SU-DHL-6 (cell line): Measurements from ENCODE around the gene ANKRD13D.

Experiments used
- H2AFZ ChIP-seq: fragments of 200-600 bp; sonication (generic); 2 replicates; pipeline ENCODE4 v1.6.1; 2014; ENCODE audit warnings: low read depth, mild to moderate bottlenecking, moderate library complexity, mixed read lengths, antibody characterized with exemption, low read length; ENCODE audit not compliant: severe bottlenecking
- H3F3A ChIP-seq: fragments of 200-600 bp; shearing (Covaris generic); 2 replicates; pipeline ENCODE4 v1.6.0; 2016; ENCODE audit warnings: antibody characterized with exemption, mild to moderate bottlenecking; ENCODE audit not compliant: insufficient read depth
- H3K27ac ChIP-seq: fragments of 200-600 bp; sonication (generic); 2 replicates; pipeline ENCODE4 v1.5.1; 2016; ENCODE audit warnings: low read depth, mild to moderate bottlenecking, low read length, moderate library complexity, mixed read lengths
- H3K27me3 ChIP-seq: fragments of 200-600 bp; sonication (generic), shearing (Covaris generic); 2 replicates; pipeline ENCODE4 v1.6.0; 2014; ENCODE audit warnings: mild to moderate bottlenecking, low read length
- H3K36me3 ChIP-seq: fragments of 200-600 bp; sonication (generic); 2 replicates; pipeline ENCODE4 v1.6.1; 2014; ENCODE audit warnings: mild to moderate bottlenecking, low read length, mixed read lengths
- H3K4me2 ChIP-seq: fragments of 300-600, 200-600 bp; shearing (Covaris generic), sonication (generic); 2 replicates; pipeline ENCODE4 v1.6.0; 2014; ENCODE audit warnings: low read length, low read depth, mild to moderate bottlenecking; ENCODE audit not compliant: poor library complexity, severe bottlenecking
- H3K4me3 ChIP-seq: fragments of 200-600 bp; sonication (generic); 2 replicates; pipeline ENCODE4 v1.5.1; 2014; ENCODE audit warnings: antibody characterized with exemption, low read length, mild to moderate bottlenecking, mixed read lengths; ENCODE audit not compliant: insufficient read depth, poor library complexity, severe bottlenecking
- H3K79me2 ChIP-seq: fragments of 200-600 bp; sonication (generic); 2 replicates; pipeline ENCODE4 v1.6.1; 2014; ENCODE audit warnings: mild to moderate bottlenecking, low read length, moderate library complexity; ENCODE audit not compliant: insufficient read depth
- H3K9ac ChIP-seq: fragments of 200-600 bp; sonication (generic); 2 replicates; pipeline ENCODE4 v1.7.0; 2014; ENCODE audit warnings: mild to moderate bottlenecking, low read length
- H3K9me2 ChIP-seq: fragments of 200-600 bp; sonication (generic); replicated peaks from 2 replicates; pipeline ENCODE4 v1.6.1; 2014; ENCODE audit warnings: low read length; ENCODE audit not compliant: insufficient read depth
- H3K9me3 ChIP-seq: fragments of 200-600 bp; sonication (generic); 2 replicates; pipeline ENCODE4 v1.6.1; 2014; ENCODE audit warnings: low read length, mixed read lengths; ENCODE audit not compliant: insufficient read depth
- H4K20me1 ChIP-seq: fragments of 200-600 bp; sonication (generic); 2 replicates; pipeline ENCODE4 v1.6.1; 2014; ENCODE audit warnings: low read depth, mild to moderate bottlenecking, antibody characterized with exemption, low read length, moderate library complexity, mixed read lengths
- CTCF ChIP-seq: fragments of 200-600 bp; sonication (generic); IDR thresholded peaks from one replicate; pipeline ENCODE4 v1.5.1; 2017; ENCODE audit warnings: antibody characterized with exemption, mild to moderate bottlenecking, low read length, moderate library complexity; ENCODE audit not compliant: insufficient read depth, poor library complexity, severe bottlenecking
- EZH2phosphoT487 ChIP-seq: fragments of 200-600 bp; sonication (generic), shearing (Covaris generic); conservative IDR thresholded peaks from 2 replicates; pipeline ENCODE4 v1.6.1; 2018; ENCODE audit warnings: mild to moderate bottlenecking, antibody characterized with exemption, low read length, moderate library complexity, mixed read lengths

The ANKRD13D gene

DNA sequence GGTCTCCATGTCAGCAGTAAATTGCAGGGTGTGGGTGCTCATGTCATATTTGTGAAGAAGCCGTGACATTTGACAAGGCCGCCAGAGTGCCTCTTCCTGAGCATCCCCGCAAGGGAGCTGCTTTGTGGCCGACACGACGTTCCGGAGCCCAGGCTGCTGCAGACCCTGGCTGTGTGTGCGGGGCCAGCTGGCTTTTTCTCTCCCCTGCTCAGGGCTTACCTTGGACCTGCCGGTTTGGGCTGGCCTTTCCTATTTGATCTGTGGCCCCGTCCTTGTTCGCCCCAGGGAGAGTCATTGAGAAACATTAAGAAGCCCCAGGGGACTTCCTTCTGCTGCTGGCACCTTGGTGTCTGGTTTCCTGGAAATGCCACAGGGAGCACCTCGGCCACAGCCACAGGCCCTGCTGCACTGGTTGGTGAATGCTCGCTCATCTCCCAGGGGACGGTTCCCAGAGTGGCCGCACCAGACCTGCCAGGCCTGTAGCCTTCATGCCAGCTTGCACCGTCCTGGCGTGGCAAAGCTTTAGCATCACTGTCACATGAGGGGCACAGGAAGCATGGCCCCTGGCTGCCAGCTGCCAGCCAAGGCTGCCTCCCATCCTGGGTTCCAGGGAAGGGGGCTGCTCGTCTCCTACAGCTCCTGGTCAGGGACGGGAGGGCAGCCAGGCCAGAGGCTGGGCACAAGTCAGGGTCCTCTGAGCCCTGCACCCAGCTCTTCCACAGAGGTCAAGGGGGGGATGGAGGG, 17.4 kb upstream of the ANKRD13D start:
- H3F3A ChIP-seq = peaks cover 39% of the 10 kb centered on the region
- peaks cover 98% of the 10 kb centered on the region for H3K79me2 ChIP-seq
- TF ChIP-seq CTCF (no peak), EZH2phosphoT487 (no peak)
- H3K27ac ChIP-seq = peak overlapping the region; percentile 93
- H3K9me2 ChIP-seq = no peaks in the 10 kb centered on the region
- no peak overlapping the region for H2AFZ ChIP-seq
- peak overlapping the region; percentile 58 for H3K4me2 ChIP-seq
- H3K36me3 ChIP-seq = no peaks in the 10 kb centered on the region
- H3K9me3 ChIP-seq = no peaks in the 10 kb centered on the region
- H4K20me1 ChIP-seq = no peaks in the 10 kb centered on the region
- H3K27me3 ChIP-seq = no peaks in the 10 kb centered on the region
- H3K9ac ChIP-seq = peak overlapping the region; percentile 97
- H3K4me3 ChIP-seq = peak overlapping the region; percentile 65

GRCh38 chr11:67272327-67273259, 16.5 kb upstream of the ANKRD13D start:
- Histone ChIP-seq H3F3A (peaks cover 40% of the 10 kb centered on the region), H3K4me3 (no peak overlapping the region), H4K20me1 (no peaks in the 10 kb centered on the region), H3K79me2 (peaks cover 97% of the 10 kb centered on the region), H3K27me3 (no peaks in the 10 kb centered on the region), H3K9me2 (no peaks in the 10 kb centered on the region), H2AFZ (no peak overlapping the region), H3K27ac (peak overlapping the region; percentile 93), H3K9me3 (no peaks in the 10 kb centered on the region), H3K4me2 (peak overlapping the region; percentile 58), H3K36me3 (no peaks in the 10 kb centered on the region), H3K9ac (peak overlapping the region; percentile 97)
- TF ChIP-seq EZH2phosphoT487 (no peak), CTCF (no peak)

DNA sequence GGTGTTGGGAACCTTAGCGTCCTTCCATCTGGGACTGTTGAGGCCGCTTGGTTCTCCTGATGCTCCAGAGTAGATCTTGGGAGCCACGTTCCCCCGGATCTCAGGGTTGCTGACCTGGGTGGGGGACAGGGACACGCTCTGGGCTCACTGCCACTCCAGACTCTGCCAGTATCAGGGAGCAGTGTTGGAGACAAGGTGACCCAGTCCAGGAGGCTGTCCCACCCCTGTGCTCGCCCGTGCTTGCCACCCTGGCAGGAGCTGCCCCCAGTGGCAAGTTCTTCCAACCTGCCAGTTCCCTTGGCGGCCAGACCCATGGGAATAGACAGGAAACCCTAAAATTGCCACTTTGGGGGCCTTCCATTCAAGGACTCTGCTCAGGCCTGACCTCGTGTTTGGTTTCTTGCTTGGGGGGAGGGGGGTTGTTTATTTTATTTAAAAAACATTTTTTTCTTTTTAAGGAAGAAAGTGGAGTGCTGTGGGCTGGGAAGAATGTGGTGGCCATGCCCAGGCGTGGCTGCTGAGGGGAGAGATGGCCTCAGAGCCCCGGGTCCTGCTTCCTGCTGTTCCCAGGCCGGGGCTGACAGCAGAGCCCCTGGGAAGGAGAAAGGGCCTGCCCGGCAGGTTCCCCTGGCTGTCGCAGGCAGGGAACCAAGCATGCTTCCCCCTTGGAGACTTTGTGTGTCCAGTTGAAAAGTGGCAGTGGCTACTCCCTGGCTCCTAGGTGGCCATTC, 15.7 kb upstream of the ANKRD13D start:
- H3K9me3 ChIP-seq = no peaks in the 10 kb centered on the region
- peaks cover 96% of the 10 kb centered on the region for H3K79me2 ChIP-seq
- H3K27ac ChIP-seq = peak overlapping the region; percentile 93
- H2AFZ ChIP-seq = no peak overlapping the region
- H3K27me3 ChIP-seq = no peaks in the 10 kb centered on the region
- H3K36me3 ChIP-seq = no peaks in the 10 kb centered on the region
- H3K4me3 ChIP-seq = no peak overlapping the region
- H4K20me1 ChIP-seq = no peaks in the 10 kb centered on the region
- H3K9ac ChIP-seq = 0 out of 2 replicates have a peak overlapping the region, but pooled peaks have one; percentile 97
- peak overlapping the region; percentile 58 for H3K4me2 ChIP-seq
- peaks cover 32% of the 10 kb centered on the region for H3F3A ChIP-seq
- no peaks in the 10 kb centered on the region for H3K9me2 ChIP-seq
- TF ChIP-seq EZH2phosphoT487 (no peak), CTCF (no peak)
